ENCODE results near the gene IL1A.

GRCh38 chr2:112726487-112727190 lies 57.7 kb downstream of the IL1A start:
- no peak for TF ChIP-seq POLR2A (IDR thresholded peaks at IDR 0.05)
- peak; percentile 81 to 92 (median 89) for TF ChIP-seq CTCF (IDR thresholded peaks at IDR 0.05)

Data from testis (tissue), 2 donors.